Neural progenitor cell (in vitro differentiated cells): ENCODE data around the gene TRAPPC3.

ENCODE experiments used
- CTCF ChIP-seq: fragments of 200-600 bp; sonication (generic); IDR thresholded peaks from 2 replicates; pipeline ENCODE4 v1.5.1; 2017; ENCODE audit warnings: antibody characterized with exemption, mild to moderate bottlenecking
- EZH2 ChIP-seq: fragments of 200-600 bp; sonication (generic); IDR thresholded peaks from 2 replicates; pipeline ENCODE4 v1.6.1; 2017; ENCODE audit warnings: antibody characterized with exemption, mild to moderate bottlenecking, moderate library complexity
- EZH2phosphoT487 ChIP-seq: fragments of 200-600 bp; sonication (generic); IDR thresholded peaks from 2 replicates; pipeline ENCODE4 v1.6.1; 2017; ENCODE audit warnings: antibody characterized with exemption

- TF ChIP-seq CTCF (no peak), EZH2phosphoT487 (no peak), EZH2 (no peak)
Measured at GRCh38 chr1:36156329-36157114, 7.2 kb upstream of the TRAPPC3 start.
